A673 (cell line): ENCODE data around the gene STUM. TPM values are rescaled to one million over a fixed set of nuclear protein-coding genes. Genes with fewer than 3 reads are reported as not detected.

Experiments used
- BruUV-seq: library from RNA; stranded (reverse); fragments of 400-500 nt; replicated peaks from 2 replicates; lab custom pipeline; 2021; lab: Mats Ljungman, UMichigan
- CTCF ChIA-PET: fragments of 300-600 bp; sonication (Branson Sonifier 250); formaldehyde crosslinking; loops from one replicate; lab custom pipeline; 2022; ENCODE audit warnings: antibody characterized with exemption; lab: Charles Lee
- POLR2A ChIA-PET: fragments of 300-600 bp; sonication (Branson Sonifier 250); formaldehyde crosslinking; loops from one replicate; lab custom pipeline; 2022; ENCODE audit warnings: antibody characterized with exemption; ENCODE audit not compliant: low non-redundant PET; lab: Charles Lee
- DNase-seq: peaks from one replicate; pipeline ENCODE4 v3.0.0-alpha.2; 2015; ENCODE audit warnings: low spot score
- H3K27ac ChIP-seq: fragments of 200-600 bp; sonication (generic); 2 replicates; pipeline ENCODE4 v1.5.1; 2016; ENCODE audit warnings: mixed run types, low read depth, mild to moderate bottlenecking, mixed read lengths, antibody characterized with exemption, low read length; ENCODE audit not compliant: poor library complexity, severe bottlenecking
- H3K27me3 ChIP-seq: fragments of 200-600 bp; sonication (generic); replicated peaks from 2 replicates; pipeline ENCODE4 v1.6.1; 2017; ENCODE audit warnings: mixed run types, low read depth, mild to moderate bottlenecking, mixed read lengths, antibody characterized with exemption, low read length; ENCODE audit not compliant: insufficient read depth, poor library complexity
- H3K36me3 ChIP-seq: fragments of 200-600 bp; sonication (generic); 2 replicates; pipeline ENCODE4 v1.6.1; 2016; ENCODE audit warnings: mixed run types, mild to moderate bottlenecking, mixed read lengths, antibody characterized with exemption, low read length; ENCODE audit not compliant: insufficient read depth, poor library complexity, severe bottlenecking
- H3K4me1 ChIP-seq: fragments of 200-600 bp; sonication (generic); 2 replicates; pipeline ENCODE4 v1.6.1; 2017; ENCODE audit warnings: mixed run types, mild to moderate bottlenecking, mixed read lengths, antibody characterized with exemption, low read length; ENCODE audit not compliant: insufficient read depth, poor library complexity, severe bottlenecking
- H3K4me3 ChIP-seq: fragments of 200-600 bp; sonication (generic); 2 replicates; pipeline ENCODE4 v1.5.1; 2016; ENCODE audit warnings: low read depth, mixed run types, mild to moderate bottlenecking, mixed read lengths, low read length; ENCODE audit not compliant: poor library complexity, severe bottlenecking
- H3K9me3 ChIP-seq: fragments of 200-600 bp; sonication (generic); 2 replicates; pipeline ENCODE4 v1.6.1; 2016; ENCODE audit warnings: mixed run types, low read depth, mild to moderate bottlenecking, mixed read lengths, antibody characterized with exemption, low read length; ENCODE audit not compliant: poor library complexity, severe bottlenecking
- CTCF ChIP-seq: fragments of 300-800, 200-600 bp; sonication (generic); conservative IDR thresholded peaks from 2 replicates; pipeline ENCODE4 v1.5.1; 2017; ENCODE audit warnings: low read depth, mild to moderate bottlenecking, antibody characterized with exemption, low read length, moderate library complexity, mixed read lengths
- EZH2 ChIP-seq: fragments of 200-600 bp; sonication (generic); IDR thresholded peaks from 2 replicates; pipeline ENCODE4 v1.6.1; 2017; ENCODE audit warnings: borderline replicate concordance, low read depth, mild to moderate bottlenecking, mixed read lengths, antibody characterized with exemption, low read length; ENCODE audit not compliant: poor library complexity, severe bottlenecking
- intact Hi-C: fragments of 100-400 bp; cut with micrococcal nuclease; formaldehyde crosslinking; loops from one replicate; pipeline ENCODE4 v1.10.0; 2022; ENCODE audit not compliant: unreplicated experiment
- total RNA-seq: library from RNA; stranded (reverse); gene quantifications from 2 replicates; pipeline ENCODE4 v1.2.3, GENCODE V29; 2021

STUM gene
- total RNA-seq, 1 experiment from 2014 or later: 0.54 TPM

GRCh38 chr1:226650236-226650841 is 101.8 kb downstream of the STUM start:
- intact Hi-C loops: no loop called here
- peaks cover 17% of the 10 kb centered on the region for H3K4me1 ChIP-seq
- no peaks in the 10 kb centered on the region for H3K36me3 ChIP-seq
- ChIA-PET POLR2A (no interaction called here), CTCF (interaction anchor here (1.1 kb wide), 1 partner anchor 24 kb away, joined by 3 read pairs; no protein-coding TSS in a partner anchor)
- H3K9me3 ChIP-seq: no peaks in the 10 kb centered on the region
- H3K27me3 ChIP-seq: no peaks in the 10 kb centered on the region
- H3K27ac ChIP-seq: no peak overlapping the region
- no TSS peak for BruUV-seq
- TF ChIP-seq EZH2: no peak
- no peak for TF ChIP-seq CTCF
- no peak for DNase-seq
- no peak overlapping the region for H3K4me3 ChIP-seq

- Histone ChIP-seq H3K4me3 (no peak overlapping the region), H3K27me3 (no peaks in the 10 kb centered on the region), H3K36me3 (no peaks in the 10 kb centered on the region), H3K4me1 (peaks cover 25% of the 10 kb centered on the region), H3K9me3 (no peaks in the 10 kb centered on the region), H3K27ac (no peak overlapping the region)
- POLR2A ChIA-PET: no interaction called here
- no TSS peak for BruUV-seq
- DNase-seq: no peak
- CTCF ChIA-PET: interaction anchor here (1.1 kb wide), 1 partner anchor 25 kb away, joined by 3 read pairs; no protein-coding TSS in a partner anchor
- intact Hi-C loops: no loop called here
- TF ChIP-seq EZH2 (no peak), CTCF (no peak)
Measured at GRCh38 chr1:226651041-226651731, 102.6 kb downstream of the STUM start.

- intact Hi-C loops: no loop called here
- H3K27ac ChIP-seq: no peak overlapping the region
- TF ChIP-seq CTCF (no peak), EZH2 (no peak)
- H3K27me3 ChIP-seq: no peaks in the 10 kb centered on the region
- H3K9me3 ChIP-seq: no peaks in the 10 kb centered on the region
- POLR2A ChIA-PET: no interaction called here
- DNase-seq: no peak
- no TSS peak for BruUV-seq
- CTCF ChIA-PET: no interaction called here
- H3K4me3 ChIP-seq: no peak overlapping the region
- H3K4me1 ChIP-seq: peaks cover 30% of the 10 kb centered on the region
- no peaks in the 10 kb centered on the region for H3K36me3 ChIP-seq
Measured at GRCh38 chr1:226651732-226652105, 103.2 kb downstream of the STUM start.
